HEK293T (cell line): ENCODE results near the gene KPNA1.

Experiments
- FOXM1 ChIP-seq: fragments of 450-650 bp; IDR thresholded peaks from 2 replicates; pipeline ENCODE4 v1.6.1; 2017; ENCODE audit warnings: mild to moderate bottlenecking, borderline replicate concordance
- SP1 ChIP-seq: fragments of 450-650 bp; IDR thresholded peaks from 2 replicates; pipeline ENCODE4 v1.6.1; 2017
- SUZ12 ChIP-seq: fragments of 450-650 bp; IDR thresholded peaks from 2 replicates; pipeline ENCODE4 v1.6.1; 2016; ENCODE audit warnings: mild to moderate bottlenecking
- ZNF384 ChIP-seq: fragments of 450-650 bp; IDR thresholded peaks from 2 replicates; pipeline ENCODE4 v1.6.1; 2016
- TF ChIP-seq, protein P1 (sequence below): fragments of 450-650 bp; IDR thresholded peaks from 2 replicates; pipeline ENCODE4 v1.6.1; 2016

DNA sequence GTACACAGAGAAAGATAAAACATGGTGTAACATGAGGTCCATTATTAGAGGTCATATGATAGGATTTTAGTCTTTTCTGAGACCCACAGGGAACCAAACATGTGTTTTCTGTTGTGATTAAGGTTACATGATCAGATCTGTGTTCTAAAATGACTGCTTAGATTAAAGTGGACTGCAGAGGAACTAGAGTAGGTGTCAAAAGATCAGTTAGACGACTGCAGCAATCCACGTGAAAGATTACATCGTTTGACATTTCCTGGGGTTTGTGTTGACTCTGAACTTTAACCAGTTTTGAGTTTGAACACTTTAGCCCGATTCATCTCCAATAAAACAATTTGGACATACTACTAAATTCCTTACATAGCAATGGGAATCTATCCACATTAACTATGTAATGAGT, 136.8 kb downstream of the KPNA1 start:
- TF ChIP-seq SP1, result no peak
- TF ChIP-seq SUZ12, result no peak
- TF ChIP-seq ZNF384, result no peak
- TF ChIP-seq FOXM1, result no peak
- TF ChIP-seq, protein P1, sequence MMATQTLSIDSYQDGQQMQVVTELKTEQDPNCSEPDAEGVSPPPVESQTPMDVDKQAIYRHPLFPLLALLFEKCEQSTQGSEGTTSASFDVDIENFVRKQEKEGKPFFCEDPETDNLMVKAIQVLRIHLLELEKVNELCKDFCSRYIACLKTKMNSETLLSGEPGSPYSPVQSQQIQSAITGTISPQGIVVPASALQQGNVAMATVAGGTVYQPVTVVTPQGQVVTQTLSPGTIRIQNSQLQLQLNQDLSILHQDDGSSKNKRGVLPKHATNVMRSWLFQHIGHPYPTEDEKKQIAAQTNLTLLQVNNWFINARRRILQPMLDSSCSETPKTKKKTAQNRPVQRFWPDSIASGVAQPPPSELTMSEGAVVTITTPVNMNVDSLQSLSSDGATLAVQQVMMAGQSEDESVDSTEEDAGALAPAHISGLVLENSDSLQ, result no peak
